HG03432 (cell line): ENCODE measurements around the gene NSFL1C.
"Not testable (repeated sequence)": the region's sequence is repeated elsewhere in the genome, so short reads cannot be mapped to it uniquely, and the experiment has no call there.

Source experiments
- ATAC-seq: cut with Tn5 transposase; IDR thresholded peaks from one replicate; pipeline ENCODE4 v1.9.1; 2021; ENCODE audit warnings: mild to moderate bottlenecking, moderate library complexity; ENCODE audit not compliant: unreplicated experiment

The NSFL1C gene

GRCh38 chr20:1466211-1467081, at the start of gene NSFL1C:
Gene NSFL1C, minus strand, starts transcription at chr20:1466849. Its CDS starts 25 bp downstream, at chr20:1466824.
- ATAC-seq = peak; percentile 92

GRCh38 chr20:1513801-1514200, 47.2 kb upstream of the NSFL1C start:
- ATAC-seq = no peak

DNA sequence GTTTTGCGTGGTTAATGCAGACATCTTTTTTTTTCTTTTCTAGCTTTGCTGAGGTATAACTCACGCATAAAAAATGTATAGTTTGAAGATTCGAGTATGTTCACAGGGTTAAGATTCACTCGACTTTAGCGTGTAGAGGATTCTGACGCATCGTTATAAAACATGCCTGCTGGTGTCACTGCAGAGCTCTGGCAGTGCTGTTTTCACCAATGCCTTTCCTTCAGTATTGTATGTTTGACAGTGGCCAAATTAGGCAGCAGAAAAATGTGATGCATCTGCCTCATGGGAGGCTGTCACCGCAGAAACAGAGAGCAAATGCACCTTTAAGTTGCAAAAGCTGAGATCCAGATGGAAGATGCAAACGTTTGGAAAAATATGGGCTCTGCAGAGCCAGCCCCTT, 42.6 kb upstream of the NSFL1C start:
- ATAC-seq = no peak

GRCh38 chr20:1508574-1508973, 41.9 kb upstream of the NSFL1C start:
- no peak for ATAC-seq

GRCh38 chr20:1507276-1507675, 40.6 kb upstream of the NSFL1C start:
- no peak for ATAC-seq

DNA sequence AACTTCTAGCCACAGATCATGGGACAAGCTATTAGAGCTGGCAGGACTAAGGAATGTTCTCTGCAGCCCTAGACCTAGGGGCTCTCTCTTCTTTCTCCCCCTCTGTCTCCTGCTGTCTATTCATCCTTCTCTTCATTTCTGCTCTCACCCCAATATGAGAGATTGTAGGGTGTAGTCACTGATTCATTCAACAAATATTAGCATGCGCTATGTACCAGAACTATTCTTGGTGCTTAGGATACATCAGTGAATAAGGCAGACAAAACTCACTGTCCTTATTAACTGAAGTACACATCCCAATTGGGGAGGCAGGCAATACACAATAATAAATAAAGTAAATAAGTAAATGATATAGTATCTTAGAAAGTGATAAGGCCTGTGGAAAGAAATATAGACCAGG, 39.2 kb upstream of the NSFL1C start:
- ATAC-seq = no peak

GRCh38 chr20:1505361-1505760, 38.7 kb upstream of the NSFL1C start:
- no peak for ATAC-seq

DNA sequence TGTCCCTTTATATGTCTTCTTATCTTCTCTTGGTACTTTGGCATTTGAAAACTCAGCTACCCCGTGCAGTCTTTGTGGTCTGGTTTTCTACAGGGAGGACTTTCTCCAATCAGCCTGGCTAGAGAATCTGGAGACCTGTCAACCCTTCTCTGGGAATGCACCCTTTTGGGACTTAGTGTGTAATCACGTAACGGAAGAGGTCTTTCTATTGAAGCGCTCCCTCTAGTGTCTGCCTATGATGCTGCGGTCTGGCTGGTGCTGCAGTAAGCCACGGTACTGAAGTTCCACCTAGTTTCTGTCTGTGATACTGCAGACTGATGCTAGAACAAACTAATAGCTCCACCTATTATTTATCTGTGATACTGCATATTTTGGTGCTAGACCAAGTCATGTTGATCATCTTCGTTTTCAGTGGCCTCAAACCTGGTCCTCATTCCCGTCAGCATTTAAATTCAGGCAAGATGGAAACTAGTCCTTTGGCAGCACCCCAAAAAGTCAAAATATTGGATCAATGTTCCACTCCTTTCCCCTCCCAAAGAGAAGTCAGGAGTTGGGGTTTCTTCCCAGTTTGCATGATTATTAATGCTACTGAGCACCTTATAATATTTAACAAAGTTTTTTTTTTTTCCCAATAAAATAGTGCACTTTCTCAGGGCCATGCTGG, 37.0 kb upstream of the NSFL1C start:
- ATAC-seq = peak; percentile 97

- ATAC-seq = no peak
Measured at GRCh38 chr20:1500496-1500895, 33.8 kb upstream of the NSFL1C start.

GRCh38 chr20:1499528-1500420, 33.1 kb upstream of the NSFL1C start:
- ATAC-seq = no peak

DNA sequence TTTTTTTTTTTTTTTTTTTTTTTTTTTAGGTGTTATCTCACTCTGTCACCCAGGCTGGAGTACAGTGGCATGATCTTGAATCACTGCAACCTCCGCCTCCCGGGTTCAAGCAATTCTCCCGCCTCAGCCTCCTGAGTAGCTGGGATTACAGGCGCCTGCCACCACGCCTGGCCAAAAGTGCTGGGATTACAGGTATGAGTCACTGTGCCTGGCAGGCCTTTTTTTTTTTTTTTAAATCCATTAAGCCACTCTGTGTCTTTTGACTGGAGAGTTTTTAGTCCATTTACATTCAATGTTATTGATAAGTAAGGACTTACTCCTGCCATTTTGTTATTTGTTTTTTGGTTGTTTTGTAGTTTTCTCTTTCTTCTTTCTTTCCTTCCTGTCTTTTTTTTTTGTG, 30.7 kb upstream of the NSFL1C start:
- not testable (repeated sequence) for ATAC-seq

DNA sequence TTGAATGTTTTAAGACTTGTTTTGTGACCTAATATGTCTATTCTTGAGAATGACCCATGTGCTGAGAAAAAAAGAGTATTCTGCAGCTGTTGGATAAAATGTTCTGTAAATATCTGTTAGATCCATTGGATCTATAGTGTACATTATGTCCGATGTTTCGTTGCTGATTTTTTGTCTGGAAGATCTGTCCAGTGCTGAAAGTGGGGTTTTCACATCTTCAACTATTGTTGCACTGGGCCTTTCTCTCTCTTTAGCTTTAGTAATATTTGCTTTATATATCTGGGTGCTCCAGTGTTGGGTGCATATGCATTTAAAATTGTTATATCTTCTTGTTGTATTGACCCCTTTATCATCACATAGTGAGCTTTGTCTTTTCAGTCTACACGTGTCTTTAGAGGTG, 30.3 kb upstream of the NSFL1C start:
- ATAC-seq = no peak

DNA sequence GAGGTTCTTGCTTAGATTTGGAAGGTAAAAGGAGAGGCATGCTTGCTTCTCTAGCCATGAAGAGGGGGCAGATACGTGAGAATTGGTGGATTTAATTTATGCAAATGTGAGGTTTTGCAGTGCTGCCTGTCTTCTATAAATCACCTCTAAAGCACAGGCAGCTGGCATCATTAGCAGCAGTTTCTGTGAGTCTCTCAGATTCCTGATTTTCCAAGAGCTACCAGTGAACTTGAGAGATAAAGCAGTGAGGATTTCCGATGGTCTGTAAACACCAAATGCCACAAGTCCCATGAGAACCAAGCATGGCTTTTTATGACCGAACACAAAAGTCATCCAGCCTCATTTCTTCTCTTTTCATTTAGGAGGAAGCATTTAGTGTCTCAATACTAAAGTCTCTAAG, 27.8 kb upstream of the NSFL1C start:
- no peak for ATAC-seq

- no peak for ATAC-seq
Measured at GRCh38 chr20:1493536-1493935, 26.9 kb upstream of the NSFL1C start.

DNA sequence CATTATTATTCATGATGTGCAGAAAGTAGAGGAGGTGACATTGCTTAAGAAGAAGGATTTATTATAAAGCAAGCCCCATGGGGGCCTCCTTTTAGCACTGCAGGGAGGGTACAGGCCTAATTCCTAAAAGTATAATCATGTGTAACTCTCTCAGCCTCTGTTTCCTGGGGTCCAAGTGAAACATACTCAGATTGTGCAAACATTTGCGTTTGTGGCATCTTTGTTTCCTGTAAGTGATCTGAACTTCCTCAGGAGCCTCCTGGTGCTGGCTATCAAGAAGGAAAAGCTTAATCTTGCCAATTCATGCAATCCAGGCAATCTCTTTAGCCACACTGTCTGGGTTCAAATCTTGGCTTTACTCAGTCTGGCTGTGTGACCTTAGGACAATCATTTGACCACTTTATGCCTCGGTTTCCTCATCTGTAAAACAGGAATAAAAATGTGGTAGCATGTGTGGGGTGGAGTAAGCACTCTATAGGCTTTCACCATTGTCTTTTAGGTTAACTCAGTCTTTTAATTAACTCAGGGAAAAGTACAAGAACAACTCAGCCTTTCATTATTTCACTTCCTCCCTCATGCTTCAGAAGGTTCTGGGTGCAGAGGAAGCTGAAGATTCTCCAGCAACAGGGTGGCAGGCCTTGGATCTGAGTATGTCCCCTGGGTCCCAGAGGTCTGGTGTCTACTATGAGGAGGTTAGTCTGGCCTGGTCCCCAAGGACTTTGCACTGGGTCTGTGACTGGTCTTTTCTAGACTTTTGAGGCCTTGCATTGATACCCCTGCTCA, 25.4 kb upstream of the NSFL1C start:
- ATAC-seq = no peak

DNA sequence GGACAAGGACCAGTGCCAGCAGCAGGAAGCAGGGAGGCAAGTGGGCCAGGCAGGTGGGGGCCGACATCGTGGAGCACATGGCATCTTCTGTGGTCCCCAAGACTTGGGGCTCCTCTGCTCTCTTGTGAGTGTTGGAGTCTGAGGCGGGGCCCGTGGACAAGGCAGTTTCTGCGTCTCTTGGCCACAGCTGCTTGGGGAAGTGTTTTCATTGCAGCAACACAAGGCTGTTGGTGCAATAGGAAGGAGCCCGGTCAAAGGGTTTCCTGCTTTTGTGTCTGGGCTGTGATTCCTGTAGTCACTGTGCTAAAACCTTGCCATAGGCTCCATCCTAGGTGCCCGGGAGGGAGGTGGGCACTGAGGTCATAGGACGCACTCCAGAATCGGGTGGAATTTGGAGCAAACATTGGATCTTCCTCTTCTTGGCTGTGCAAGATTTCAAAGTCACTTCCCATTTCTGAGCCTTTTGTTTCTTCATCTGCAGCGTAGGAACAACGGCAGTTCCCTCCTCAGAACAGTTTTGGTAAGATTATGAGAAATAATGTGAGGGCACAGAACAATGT, 24.7 kb upstream of the NSFL1C start, which contains the start of gene SIRPB2:
Gene SIRPB2 (minus strand): TSS at position 140 of the 560 bp plus-strand sequence. CDS start 61 bp downstream, at position 79.
- no peak for ATAC-seq

DNA sequence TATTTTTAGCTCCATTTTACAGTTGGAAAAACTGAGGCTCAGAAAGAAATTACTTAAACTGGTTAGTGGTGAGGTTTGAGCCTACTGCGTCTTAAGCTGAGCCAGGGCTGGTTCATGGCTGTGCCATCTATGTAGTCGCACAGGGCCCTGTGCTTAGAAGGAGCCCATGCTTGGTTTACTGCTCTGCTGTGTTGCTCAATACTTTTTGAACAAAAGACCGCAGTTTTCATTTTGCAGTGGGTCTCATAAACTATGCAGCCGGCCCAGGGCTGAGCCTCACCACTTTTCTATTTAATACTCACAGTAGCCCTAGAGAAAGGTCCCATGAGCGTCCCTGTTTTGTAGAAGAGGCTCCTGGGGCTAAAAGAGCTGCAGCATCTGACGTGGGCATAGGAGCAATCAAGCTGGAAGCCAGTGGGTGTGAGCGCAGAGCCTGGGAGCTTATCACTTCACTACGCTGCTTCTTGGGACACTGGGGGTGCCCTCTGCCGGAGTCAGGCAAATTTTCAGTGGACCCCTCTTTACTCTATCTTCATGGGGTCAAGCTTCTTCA, 24.1 kb upstream of the NSFL1C start:
- ATAC-seq = no peak

DNA sequence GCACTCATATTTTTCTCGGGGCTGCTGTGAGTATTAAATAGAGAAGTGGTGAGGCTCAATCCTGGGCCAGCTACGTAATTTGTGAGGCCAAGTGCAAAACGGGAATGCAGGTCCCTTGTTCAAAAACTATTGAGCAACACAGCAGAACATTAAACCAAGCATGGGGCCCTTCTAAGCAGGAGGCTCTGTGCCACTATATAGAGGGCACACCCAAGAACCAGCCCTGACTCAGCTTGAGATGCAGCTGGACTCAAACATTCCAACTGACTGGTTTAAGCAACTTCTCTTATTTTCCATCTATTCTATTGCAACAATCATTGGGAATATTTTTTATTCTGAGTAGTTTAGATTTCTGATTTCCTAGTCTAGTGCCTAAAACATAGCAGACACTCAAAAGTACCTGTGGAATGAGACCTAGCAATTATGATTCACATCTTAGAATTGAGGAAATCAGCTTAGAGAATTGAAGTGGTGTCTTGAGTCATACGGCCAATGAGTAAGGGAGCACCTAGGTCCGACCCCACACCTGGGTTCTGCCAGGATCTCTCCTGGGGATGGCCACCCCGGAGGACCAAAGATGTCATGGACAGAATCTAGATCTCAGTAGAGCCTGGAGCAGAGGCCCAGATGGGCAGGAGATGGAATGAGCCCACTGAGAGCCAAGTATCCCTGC, 23.3 kb upstream of the NSFL1C start:
- ATAC-seq = no peak

- no peak for ATAC-seq
Measured at GRCh38 chr20:1489325-1489724, 22.7 kb upstream of the NSFL1C start.
